Ishikawa (cell line): Measurements from ENCODE around the gene ARL4C.

ENCODE experiments used
- CEBPB ChIP-seq: IDR thresholded peaks from 2 replicates; pipeline ENCODE4 v1.6.1; 2012
- CREB1 ChIP-seq: IDR thresholded peaks from 2 replicates; pipeline ENCODE4 v1.6.1; 2012; ENCODE audit warnings: low read depth
- EGR1 ChIP-seq: IDR thresholded peaks from 2 replicates; pipeline ENCODE4 v1.6.1; 2012
- EP300 ChIP-seq: IDR thresholded peaks from 2 replicates; pipeline ENCODE4 v1.6.1; 2012; ENCODE audit warnings: borderline replicate concordance
- FOXM1 ChIP-seq: IDR thresholded peaks from 2 replicates; pipeline ENCODE4 v1.6.1; 2012; ENCODE audit warnings: low read depth, borderline replicate concordance
- NFIC ChIP-seq: IDR thresholded peaks from 2 replicates; pipeline ENCODE4 v1.6.1; 2012
- RAD21 ChIP-seq: IDR thresholded peaks from 2 replicates; pipeline ENCODE4 v1.6.1; 2012; ENCODE audit warnings: low read depth
- REST ChIP-seq: IDR thresholded peaks from 2 replicates; pipeline ENCODE4 v1.6.1; 2012; ENCODE audit warnings: low read depth, mild to moderate bottlenecking
- TAF1 ChIP-seq: IDR thresholded peaks from 2 replicates; pipeline ENCODE4 v1.6.1; 2012; ENCODE audit warnings: low read depth, mild to moderate bottlenecking
- TCF12 ChIP-seq: IDR thresholded peaks from 2 replicates; pipeline ENCODE4 v1.6.1; 2012; ENCODE audit warnings: low read depth
- TEAD4 ChIP-seq: IDR thresholded peaks from 2 replicates; pipeline ENCODE4 v1.6.1; 2012
- YY1 ChIP-seq: IDR thresholded peaks from 2 replicates; pipeline ENCODE4 v1.6.1; 2012; ENCODE audit warnings: low read depth
- ZBTB7A ChIP-seq: IDR thresholded peaks from 2 replicates; pipeline ENCODE4 v1.6.1; 2012; ENCODE audit warnings: low read depth
- TF ChIP-seq, protein P1 (sequence below): IDR thresholded peaks from 2 replicates; pipeline ENCODE4 v1.6.1; 2012
- TF ChIP-seq, protein P2 (sequence below): IDR thresholded peaks from 2 replicates; pipeline ENCODE4 v1.6.1; 2012

ARL4C gene

DNA sequence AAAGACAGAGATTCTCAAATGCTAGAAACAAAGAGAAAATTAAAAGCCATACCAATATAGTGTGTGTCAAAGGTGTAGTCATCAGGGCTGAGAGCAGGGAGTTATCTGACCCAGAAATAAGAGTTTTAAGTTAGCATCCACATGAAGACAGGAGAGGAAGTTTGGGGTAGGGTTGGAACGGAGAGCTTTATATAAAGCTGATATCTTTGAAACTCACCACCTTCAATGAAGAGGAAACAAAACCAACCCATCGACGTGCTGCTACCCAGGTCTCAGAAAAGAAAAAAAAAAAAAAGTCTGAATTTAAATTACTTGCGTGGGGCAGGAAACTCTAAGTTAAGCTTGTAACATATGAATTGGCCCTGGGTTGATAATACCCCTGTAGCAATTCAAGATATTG lies 42.4 kb downstream of the ARL4C start:
- no peak for TF ChIP-seq EP300

DNA sequence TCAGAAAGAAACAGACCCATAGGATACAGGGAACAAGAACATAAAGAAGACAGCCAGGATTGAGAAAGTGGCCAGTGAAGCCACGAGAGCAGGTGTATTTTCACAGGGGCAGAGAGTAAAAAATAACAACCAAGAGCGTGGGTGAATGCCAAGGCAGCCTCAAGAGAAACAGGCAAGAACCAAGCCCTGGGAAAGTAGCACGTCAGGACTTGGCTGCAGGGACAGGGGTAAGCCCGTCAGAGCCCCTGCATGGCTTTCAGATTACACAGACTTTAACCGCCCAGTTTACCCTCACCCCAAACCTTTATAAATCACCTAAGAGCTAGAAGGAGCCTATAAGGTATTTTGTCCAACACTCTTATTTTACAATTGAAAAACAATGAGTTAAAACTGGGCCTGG lies 43.7 kb downstream of the ARL4C start:
- TF ChIP-seq FOXM1 (no peak), TCF12 (no peak), CEBPB (no peak)
- TF ChIP-seq, protein P1, sequence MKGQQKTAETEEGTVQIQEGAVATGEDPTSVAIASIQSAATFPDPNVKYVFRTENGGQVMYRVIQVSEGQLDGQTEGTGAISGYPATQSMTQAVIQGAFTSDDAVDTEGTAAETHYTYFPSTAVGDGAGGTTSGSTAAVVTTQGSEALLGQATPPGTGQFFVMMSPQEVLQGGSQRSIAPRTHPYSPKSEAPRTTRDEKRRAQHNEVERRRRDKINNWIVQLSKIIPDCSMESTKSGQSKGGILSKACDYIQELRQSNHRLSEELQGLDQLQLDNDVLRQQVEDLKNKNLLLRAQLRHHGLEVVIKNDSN = no peak

DNA sequence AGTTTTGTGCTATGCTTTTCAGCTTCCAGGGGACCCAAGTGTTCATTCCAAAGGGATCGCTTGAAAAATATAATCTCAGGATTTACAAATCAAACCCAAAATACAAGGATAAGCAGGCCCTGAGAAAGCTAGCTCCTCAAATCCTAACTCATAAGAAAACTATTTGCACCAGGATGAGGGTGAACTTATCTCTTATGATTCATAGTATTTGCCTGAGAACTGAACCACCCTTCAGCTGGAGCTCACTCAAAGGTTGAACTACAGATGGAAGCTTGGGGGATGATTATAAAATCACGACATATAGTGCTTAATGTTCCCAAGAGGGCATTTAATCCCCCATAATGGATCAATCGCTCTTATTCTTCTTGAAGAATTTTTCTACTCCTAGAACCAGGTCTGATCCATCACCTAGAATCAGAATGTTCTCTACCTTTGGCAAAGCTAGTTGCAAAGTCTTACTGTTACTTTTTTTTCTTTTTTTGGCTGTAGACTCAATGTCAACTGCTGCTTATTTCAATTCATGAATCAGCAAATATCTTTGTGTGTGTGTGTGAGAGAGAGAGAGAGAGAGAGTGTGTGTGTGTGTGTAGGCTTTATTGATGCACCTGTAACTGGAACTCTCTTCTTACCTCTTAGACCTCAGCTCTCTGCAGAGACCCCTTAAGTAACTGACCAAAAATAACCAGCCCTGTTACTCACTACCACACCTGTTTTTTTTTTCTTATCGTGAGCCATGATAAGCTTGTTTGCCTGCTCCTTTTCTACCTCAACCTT lies 44.8 kb downstream of the ARL4C start:
- TF ChIP-seq EP300 = no peak
- no peak for TF ChIP-seq TEAD4
- no peak for TF ChIP-seq TAF1
- no peak for TF ChIP-seq REST
- no peak for TF ChIP-seq FOXM1
- TF ChIP-seq TCF12 = no peak
- no peak for TF ChIP-seq EGR1
- TF ChIP-seq, protein P1 = no peak
- TF ChIP-seq YY1 = no peak
- TF ChIP-seq CEBPB = no peak
- no peak for TF ChIP-seq RAD21
- TF ChIP-seq ZBTB7A = no peak
- no peak for TF ChIP-seq CREB1
- TF ChIP-seq NFIC = no peak
- TF ChIP-seq, protein P2, sequence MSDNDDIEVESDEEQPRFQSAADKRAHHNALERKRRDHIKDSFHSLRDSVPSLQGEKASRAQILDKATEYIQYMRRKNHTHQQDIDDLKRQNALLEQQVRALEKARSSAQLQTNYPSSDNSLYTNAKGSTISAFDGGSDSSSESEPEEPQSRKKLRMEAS = no peak

GRCh38 chr2:234451242-234451641 lies 45.6 kb downstream of the ARL4C start:
- TF ChIP-seq, protein P1 = no peak
- TF ChIP-seq TCF12 (no peak), REST (no peak), RAD21 (no peak), EP300 (no peak), ZBTB7A (no peak), TEAD4 (no peak), FOXM1 (no peak), NFIC (no peak), CREB1 (no peak), CEBPB (no peak), EGR1 (no peak), YY1 (no peak)
- TF ChIP-seq, protein P2 = no peak

- TF ChIP-seq TEAD4 = no peak
- TF ChIP-seq ZBTB7A = no peak
- TF ChIP-seq YY1 = no peak
- TF ChIP-seq, protein P2 = no peak
- no peak for TF ChIP-seq TCF12
- TF ChIP-seq EP300 = no peak
- TF ChIP-seq REST = no peak
- TF ChIP-seq CREB1 = no peak
- no peak for TF ChIP-seq RAD21
- TF ChIP-seq, protein P1 = no peak
- no peak for TF ChIP-seq FOXM1
Measured at GRCh38 chr2:234450431-234451124, 46.3 kb downstream of the ARL4C start.
